ENCODE measurements around the gene FOXP1. TPM values are rescaled to one million over a fixed set of nuclear protein-coding genes. Genes with fewer than 3 reads are reported as not detected.

FOXP1 gene
- polyA plus RNA-seq, 1 donor from 2014 or later, result 5.6 TPM

GRCh38 chr3:71524672-71525071 is 58.9 kb downstream of the FOXP1 start:
- no peak for TF ChIP-seq POLR2AphosphoS5 (IDR thresholded peaks at IDR 0.05)
- no peak for TF ChIP-seq RAD21 (conservative IDR thresholded peaks at IDR 0.05)
- no peak for TF ChIP-seq EZH2 (IDR thresholded peaks at IDR 0.05; ENCODE audit: borderline replicate concordance, insufficient read depth, low read length, poor library complexity, severe bottlenecking)
- no peak for TF ChIP-seq MXI1 (conservative IDR thresholded peaks at IDR 0.05; ENCODE audit: poor library complexity, severe bottlenecking)
- Histone ChIP-seq H3K79me2 (replicated peaks; ENCODE audit: insufficient read depth, low read length) (no peaks in the 10 kb centered on the region), H3K9ac (ENCODE audit: low read length) (no peak overlapping the region)

GRCh38 chr3:71523628-71524027 is 59.9 kb downstream of the FOXP1 start:
- H3K4me2 ChIP-seq (ENCODE audit: low read length), result no peak overlapping the region
- H3K36me3 ChIP-seq (ENCODE audit: insufficient read depth, low read length), result no peaks in the 10 kb centered on the region
- H3K27ac ChIP-seq (ENCODE audit: low read length), result no peak overlapping the region
- H3K9me3 ChIP-seq (ENCODE audit: low read length), result no peaks in the 10 kb centered on the region
- TF ChIP-seq POLR2AphosphoS5 (IDR thresholded peaks at IDR 0.05) (no peak), REST (IDR thresholded peaks at IDR 0.05; ENCODE audit: borderline replicate concordance) (no peak), TAF1 (IDR thresholded peaks at IDR 0.05; ENCODE audit: low read depth) (no peak), MXI1 (conservative IDR thresholded peaks at IDR 0.05; ENCODE audit: poor library complexity, severe bottlenecking) (no peak)
- no peak overlapping the region for H2AFZ ChIP-seq (ENCODE audit: low read depth, low read length)
- no peaks in the 10 kb centered on the region for H3F3A ChIP-seq (ENCODE audit: insufficient read depth, low read length, poor library complexity, severe bottlenecking)
- no peaks in the 10 kb centered on the region for H3K9me2 ChIP-seq (ENCODE audit: insufficient read depth, low read length)
- no peak overlapping the region for H3K9ac ChIP-seq (ENCODE audit: low read length)
- no peaks in the 10 kb centered on the region for H3K79me2 ChIP-seq (replicated peaks; ENCODE audit: insufficient read depth, low read length)
- no peaks in the 10 kb centered on the region for H3K27me3 ChIP-seq (ENCODE audit: insufficient read depth, low read depth, low read length)
- H3K4me3 ChIP-seq (ENCODE audit: low read length), result no peak overlapping the region
- H4K20me1 ChIP-seq (ENCODE audit: insufficient read depth), result no peaks in the 10 kb centered on the region

More at GRCh38 chr3:71524672-71525071, 58.9 kb downstream of the FOXP1 start:
- Histone ChIP-seq H3K9me3 (ENCODE audit: low read length) (no peaks in the 10 kb centered on the region), H3K9me2 (ENCODE audit: insufficient read depth, low read length) (no peaks in the 10 kb centered on the region), H2AFZ (ENCODE audit: low read depth, low read length) (no peak overlapping the region), H3K27me3 (ENCODE audit: insufficient read depth, low read depth, low read length) (no peaks in the 10 kb centered on the region), H3F3A (ENCODE audit: insufficient read depth, low read length, poor library complexity, severe bottlenecking) (no peaks in the 10 kb centered on the region), H3K36me3 (ENCODE audit: insufficient read depth, low read length) (no peaks in the 10 kb centered on the region), H3K4me2 (ENCODE audit: low read length) (no peak overlapping the region), H3K4me3 (ENCODE audit: low read length) (no peak overlapping the region), H3K27ac (ENCODE audit: low read length) (no peak overlapping the region), H4K20me1 (ENCODE audit: insufficient read depth) (no peaks in the 10 kb centered on the region)

GRCh38 chr3:71521940-71522876 is 61.3 kb downstream of the FOXP1 start:
- no peaks in the 10 kb centered on the region for H3K36me3 ChIP-seq (ENCODE audit: insufficient read depth, low read length)
- TF ChIP-seq SMC3 (conservative IDR thresholded peaks at IDR 0.05; ENCODE audit: poor library complexity) (no peak), RAD21 (conservative IDR thresholded peaks at IDR 0.05) (no peak), POLR2AphosphoS5 (IDR thresholded peaks at IDR 0.05) (no peak), CTCF (IDR thresholded peaks at IDR 0.05; ENCODE audit: poor library complexity, severe bottlenecking) (no peak)
- no peak overlapping the region for H3K4me2 ChIP-seq (ENCODE audit: low read length)
- no peaks in the 10 kb centered on the region for H3K27me3 ChIP-seq (ENCODE audit: insufficient read depth, low read depth, low read length)
- H3K27ac ChIP-seq (ENCODE audit: low read length), result no peak overlapping the region
- H3F3A ChIP-seq (ENCODE audit: insufficient read depth, low read length, poor library complexity, severe bottlenecking), result no peaks in the 10 kb centered on the region
- H3K4me3 ChIP-seq (ENCODE audit: low read length), result no peak overlapping the region
- no peak overlapping the region for H3K9ac ChIP-seq (ENCODE audit: low read length)
- no peaks in the 10 kb centered on the region for H3K9me2 ChIP-seq (ENCODE audit: insufficient read depth, low read length)
- H3K79me2 ChIP-seq (replicated peaks; ENCODE audit: insufficient read depth, low read length), result no peaks in the 10 kb centered on the region
- no peak overlapping the region for H2AFZ ChIP-seq (ENCODE audit: low read depth, low read length)
- H4K20me1 ChIP-seq (ENCODE audit: insufficient read depth), result no peaks in the 10 kb centered on the region
- no peaks in the 10 kb centered on the region for H3K9me3 ChIP-seq (ENCODE audit: low read length)
